Measurements from ENCODE around the gene LGALS3BP. TPM values are rescaled to one million over a fixed set of nuclear protein-coding genes. Genes with fewer than 3 reads are reported as not detected.

LGALS3BP gene
- total RNA-seq, 1 experiment from 2014 or later = 507 TPM

GRCh38 chr17:79002796-79003593, 23.3 kb upstream of the LGALS3BP start:
- CTCF ChIA-PET = interaction anchor here (0.5 kb wide), 1 partner anchor 24 kb away, joined by 5 read pairs; no protein-coding TSS in a partner anchor
- DNase-seq = no peak
- H4K20me1 ChIP-seq (ENCODE audit: insufficient read depth) = peaks cover 4% of the 10 kb centered on the region; the same call in 1 of the 2 replicates
- peak overlapping the region; percentile 34; the same call in 1 of the 2 replicates for H3K4me2 ChIP-seq
- H3K9me2 ChIP-seq (ENCODE audit: insufficient read depth) = no peaks in the 10 kb centered on the region
- no peak for TF ChIP-seq EZH2 (IDR thresholded peaks at IDR 0.05; ENCODE audit: low read depth)
- TF ChIP-seq CTCF (conservative IDR thresholded peaks at IDR 0.05) = no peak
- peaks cover 12% of the 10 kb centered on the region; the same call in 1 of the 2 replicates for H3K36me3 ChIP-seq (ENCODE audit: low read depth)
- no TSS peak for BruUV-seq (replicated peaks)
- H3K9me3 ChIP-seq (ENCODE audit: insufficient read depth, low read depth) = no peaks in the 10 kb centered on the region
- H3K4me1 ChIP-seq (replicated peaks; ENCODE audit: insufficient read depth) = peaks cover 33% of the 10 kb centered on the region
- POLR2A ChIA-PET (ENCODE audit: unreplicated experiment) = interaction anchor here (0.6 kb wide), 1 partner anchor 117 kb away, joined by 4 read pairs; no protein-coding TSS in a partner anchor
- H3K27ac ChIP-seq = no peak overlapping the region
- H2AFZ ChIP-seq = no peak overlapping the region
- intact Hi-C loops (cut with micrococcal nuclease; ENCODE audit: unreplicated experiment) = no loop called here
- H3F3A ChIP-seq (ENCODE audit: insufficient read depth, low read depth) = peaks cover 19% of the 10 kb centered on the region; the same call in 1 of the 2 replicates
- peaks cover 81% of the 10 kb centered on the region for H3K79me2 ChIP-seq (ENCODE audit: low read depth)
- H3K4me3 ChIP-seq = no peak overlapping the region
- no peaks in the 10 kb centered on the region for H3K27me3 ChIP-seq (ENCODE audit: insufficient read depth, low read depth)

- peaks cover 33% of the 10 kb centered on the region for H3K4me1 ChIP-seq (replicated peaks; ENCODE audit: insufficient read depth)
- peaks cover 4% of the 10 kb centered on the region; the same call in 1 of the 2 replicates for H4K20me1 ChIP-seq (ENCODE audit: insufficient read depth)
- H3K36me3 ChIP-seq (ENCODE audit: low read depth) = peaks cover 5% of the 10 kb centered on the region; the same call in 1 of the 2 replicates
- peaks cover 25% of the 10 kb centered on the region; the same call in 1 of the 2 replicates for H3F3A ChIP-seq (ENCODE audit: insufficient read depth, low read depth)
- no peak overlapping the region for H3K4me2 ChIP-seq
- H2AFZ ChIP-seq = no peak overlapping the region
- H3K79me2 ChIP-seq (ENCODE audit: low read depth) = peaks cover 81% of the 10 kb centered on the region
- BruUV-seq (replicated peaks) = no TSS peak
- H3K27me3 ChIP-seq (ENCODE audit: insufficient read depth, low read depth) = no peaks in the 10 kb centered on the region
- no peak for TF ChIP-seq EZH2 (IDR thresholded peaks at IDR 0.05; ENCODE audit: low read depth)
- no peak for TF ChIP-seq CTCF (conservative IDR thresholded peaks at IDR 0.05)
- H3K4me3 ChIP-seq = no peak overlapping the region
- POLR2A ChIA-PET (ENCODE audit: unreplicated experiment) = no interaction called here
- H3K9me2 ChIP-seq (ENCODE audit: insufficient read depth) = no peaks in the 10 kb centered on the region
- CTCF ChIA-PET = no interaction called here
- no peak overlapping the region for H3K27ac ChIP-seq
- DNase-seq = no peak
- intact Hi-C loops (cut with micrococcal nuclease; ENCODE audit: unreplicated experiment) = no loop called here
- no peaks in the 10 kb centered on the region for H3K9me3 ChIP-seq (ENCODE audit: insufficient read depth, low read depth)
Observed at GRCh38 chr17:79002291-79002690, 22.6 kb upstream of the LGALS3BP start.

- no peak for DNase-seq
- TF ChIP-seq CTCF (conservative IDR thresholded peaks at IDR 0.05) (no peak), EZH2 (IDR thresholded peaks at IDR 0.05; ENCODE audit: low read depth) (no peak)
- no peak overlapping the region for H3K4me3 ChIP-seq
- no peak overlapping the region for H3K27ac ChIP-seq
- ChIA-PET POLR2A (ENCODE audit: unreplicated experiment) (no interaction called here), CTCF (no interaction called here)
- intact Hi-C loops (cut with micrococcal nuclease; ENCODE audit: unreplicated experiment) = no loop called here
- peaks cover 26% of the 10 kb centered on the region for H3F3A ChIP-seq (ENCODE audit: insufficient read depth, low read depth)
- H4K20me1 ChIP-seq (ENCODE audit: insufficient read depth) = peaks cover 4% of the 10 kb centered on the region; the same call in 1 of the 2 replicates
- H3K9me3 ChIP-seq (ENCODE audit: insufficient read depth, low read depth) = no peaks in the 10 kb centered on the region
- H3K4me1 ChIP-seq (replicated peaks; ENCODE audit: insufficient read depth) = peaks cover 33% of the 10 kb centered on the region
- H3K9me2 ChIP-seq (ENCODE audit: insufficient read depth) = no peaks in the 10 kb centered on the region
- no TSS peak for BruUV-seq (replicated peaks)
- H2AFZ ChIP-seq = no peak overlapping the region
- peaks cover 75% of the 10 kb centered on the region for H3K79me2 ChIP-seq (ENCODE audit: low read depth)
- no peak overlapping the region for H3K4me2 ChIP-seq
- H3K27me3 ChIP-seq (ENCODE audit: insufficient read depth, low read depth) = no peaks in the 10 kb centered on the region
- peaks cover 4% of the 10 kb centered on the region; the same call in 1 of the 2 replicates for H3K36me3 ChIP-seq (ENCODE audit: low read depth)
Observed at GRCh38 chr17:79001190-79002020, 21.7 kb upstream of the LGALS3BP start.

Measured in PC-9 (cell line).